Activated CD4-positive, alpha-beta T cell treated with anti-CD3 and anti-CD28 coated beads, Interleukin-2, amount 50 U/mL, for 48 hours (primary cell): ENCODE measurements around the gene TRIO.
"Not testable (repeated sequence)": the region's sequence is repeated elsewhere in the genome, so short reads cannot be mapped to it uniquely, and the experiment has no call there.

Experiments used
- DNase-seq, 2 experiments: peaks; one replicate each; pipeline ENCODE4 v3.0.0-alpha.2; 2020

TRIO gene

GRCh38 chr5:14528926-14529325, 385.8 kb downstream of the TRIO start:
- DNase-seq = no peak

GRCh38 chr5:14531668-14532067, 388.5 kb downstream of the TRIO start:
- DNase-seq = no peak

- DNase-seq = no peak
Measured at GRCh38 chr5:14532180-14532579, 389.0 kb downstream of the TRIO start.

GRCh38 chr5:14534773-14535172, 391.6 kb downstream of the TRIO start:
- DNase-seq = no peak

GRCh38 chr5:14545308-14545707, 402.2 kb downstream of the TRIO start:
- no peak for DNase-seq

GRCh38 chr5:14545862-14546261, 402.7 kb downstream of the TRIO start:
- no peak for DNase-seq

GRCh38 chr5:14547666-14548065, 404.5 kb downstream of the TRIO start:
- DNase-seq = no peak

- no peak for DNase-seq
Measured at GRCh38 chr5:14551211-14551610, 408.1 kb downstream of the TRIO start.

- no peak for DNase-seq
Measured at GRCh38 chr5:14552017-14552416, 408.9 kb downstream of the TRIO start.

GRCh38 chr5:14554288-14554687, 411.1 kb downstream of the TRIO start:
- DNase-seq = not testable (repeated sequence)

GRCh38 chr5:14556015-14556414, 412.9 kb downstream of the TRIO start:
- DNase-seq = no peak

GRCh38 chr5:14557203-14557770, 414.1 kb downstream of the TRIO start:
- no peak for DNase-seq

GRCh38 chr5:14557791-14558415, 414.8 kb downstream of the TRIO start:
- DNase-seq = no peak
